NT2/D1 (cell line): ENCODE measurements around the gene MMRN2.
"Not testable (repeated sequence)": the region's sequence is repeated elsewhere in the genome, so short reads cannot be mapped to it uniquely, and the experiment has no call there.

ENCODE experiments used
- SUZ12 ChIP-seq: IDR thresholded peaks from 2 replicates; pipeline ENCODE4 v1.6.1; 2011; ENCODE audit not compliant: insufficient read length, insufficient read depth; ENCODE audit errors: extremely low read depth
- YY1 ChIP-seq: IDR thresholded peaks from 2 replicates; pipeline ENCODE4 v1.6.1; 2011; ENCODE audit not compliant: insufficient read length, insufficient read depth
- ZNF274 ChIP-seq: IDR thresholded peaks from 2 replicates; pipeline ENCODE4 v1.6.1; 2011; ENCODE audit warnings: mild to moderate bottlenecking, low read depth, low read length

DNA sequence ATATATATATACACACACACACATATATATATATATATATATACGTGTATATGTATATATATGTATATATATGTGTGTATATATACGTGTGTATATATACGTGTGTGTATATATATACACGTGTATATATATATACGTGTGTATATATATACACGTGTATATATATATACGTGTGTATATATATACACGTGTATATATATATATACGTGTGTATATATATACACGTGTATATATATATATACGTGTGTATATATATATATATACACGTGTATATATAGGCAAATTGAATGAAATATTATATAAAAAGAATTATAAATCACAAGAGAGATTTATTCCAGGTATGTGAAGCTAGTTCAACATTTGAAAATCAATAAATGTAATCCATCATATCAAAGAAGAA lies 33.9 kb upstream of the MMRN2 start:
- TF ChIP-seq ZNF274, SUZ12, YY1: not testable (repeated sequence)
